Astrocyte of the spinal cord (primary cell): ENCODE measurements around the gene GNG14.
A peak's percentile ranks its signal among the peaks of the same experiment; 100 is the strongest.

Experiments
- DNase-seq: peaks from one replicate; pipeline ENCODE4 v3.0.0; 2011; ENCODE audit warnings: low read depth, low spot score
- H3K4me3 ChIP-seq: 2 replicates; pipeline ENCODE4 v1.5.1; 2011; ENCODE audit warnings: low read depth, mild to moderate bottlenecking, low read length, moderate library complexity
- in situ Hi-C: cut with HindIII; loops from 2 replicates; pipeline ENCODE4 v1.10.0; 2017; ENCODE audit warnings: low sequenced_read_pairs
- TF ChIP-seq, protein P1 (sequence below): IDR thresholded peaks from 2 replicates; pipeline ENCODE4 v1.5.1; 2012; ENCODE audit warnings: low read depth, mild to moderate bottlenecking, low read length, inconsistent platforms

GNG14 gene

DNA sequence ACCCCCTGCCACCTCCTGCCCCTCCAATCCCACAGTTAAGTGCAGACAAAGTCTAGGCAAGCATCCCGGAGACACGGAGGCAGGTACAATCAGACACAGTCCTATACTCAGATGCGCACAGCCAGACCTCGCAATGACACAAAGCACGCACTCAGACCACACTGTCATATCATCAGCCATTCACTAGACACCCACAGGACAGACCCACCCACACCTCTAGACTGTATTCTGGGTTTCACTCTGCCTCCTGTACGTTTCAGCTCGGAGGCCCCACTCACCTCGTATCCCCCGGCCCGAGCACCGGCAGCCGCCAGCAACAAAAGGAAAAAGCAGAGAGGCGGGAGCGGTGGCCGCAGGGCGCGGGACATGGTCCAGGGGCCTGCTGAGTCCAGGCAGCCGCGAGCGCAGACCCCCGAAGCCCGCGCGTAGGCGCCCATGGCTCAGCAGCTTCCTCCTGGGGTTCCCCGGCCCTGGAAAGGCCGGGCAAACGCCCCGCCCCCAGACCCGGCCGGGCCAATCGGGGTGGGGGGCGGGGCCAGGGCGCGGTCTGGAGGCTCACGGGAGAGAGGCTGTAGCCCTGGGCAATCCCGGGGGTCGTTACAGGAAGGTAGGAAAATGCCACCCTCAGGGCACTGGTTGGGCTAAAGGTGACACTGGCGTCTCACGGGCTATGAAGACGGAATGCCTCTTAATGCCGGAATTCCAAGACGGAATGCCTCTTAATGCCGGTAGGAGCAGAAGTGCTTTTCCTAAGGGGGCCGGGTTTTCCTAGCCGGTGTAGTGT, 21.3 kb upstream of the GNG14 start, which contains the start of the genes MAN2B1 and WDR83:
Gene MAN2B1, minus strand, starts transcription at position 478 of the 784 bp plus-strand sequence. Its CDS starts 41 bp downstream, at position 437.
Gene WDR83, plus strand, starts transcription at position 543 of the 784 bp plus-strand sequence. CDS start 2,984 bp downstream, outside the sequence.
- TF ChIP-seq, protein P1, sequence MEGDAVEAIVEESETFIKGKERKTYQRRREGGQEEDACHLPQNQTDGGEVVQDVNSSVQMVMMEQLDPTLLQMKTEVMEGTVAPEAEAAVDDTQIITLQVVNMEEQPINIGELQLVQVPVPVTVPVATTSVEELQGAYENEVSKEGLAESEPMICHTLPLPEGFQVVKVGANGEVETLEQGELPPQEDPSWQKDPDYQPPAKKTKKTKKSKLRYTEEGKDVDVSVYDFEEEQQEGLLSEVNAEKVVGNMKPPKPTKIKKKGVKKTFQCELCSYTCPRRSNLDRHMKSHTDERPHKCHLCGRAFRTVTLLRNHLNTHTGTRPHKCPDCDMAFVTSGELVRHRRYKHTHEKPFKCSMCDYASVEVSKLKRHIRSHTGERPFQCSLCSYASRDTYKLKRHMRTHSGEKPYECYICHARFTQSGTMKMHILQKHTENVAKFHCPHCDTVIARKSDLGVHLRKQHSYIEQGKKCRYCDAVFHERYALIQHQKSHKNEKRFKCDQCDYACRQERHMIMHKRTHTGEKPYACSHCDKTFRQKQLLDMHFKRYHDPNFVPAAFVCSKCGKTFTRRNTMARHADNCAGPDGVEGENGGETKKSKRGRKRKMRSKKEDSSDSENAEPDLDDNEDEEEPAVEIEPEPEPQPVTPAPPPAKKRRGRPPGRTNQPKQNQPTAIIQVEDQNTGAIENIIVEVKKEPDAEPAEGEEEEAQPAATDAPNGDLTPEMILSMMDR, result no peak
- peak within 1 kb of the TSS; percentile 82 for H3K4me3 ChIP-seq
- in situ Hi-C loops, result no loop called here
- DNase-seq, result peak; percentile 72

DNA sequence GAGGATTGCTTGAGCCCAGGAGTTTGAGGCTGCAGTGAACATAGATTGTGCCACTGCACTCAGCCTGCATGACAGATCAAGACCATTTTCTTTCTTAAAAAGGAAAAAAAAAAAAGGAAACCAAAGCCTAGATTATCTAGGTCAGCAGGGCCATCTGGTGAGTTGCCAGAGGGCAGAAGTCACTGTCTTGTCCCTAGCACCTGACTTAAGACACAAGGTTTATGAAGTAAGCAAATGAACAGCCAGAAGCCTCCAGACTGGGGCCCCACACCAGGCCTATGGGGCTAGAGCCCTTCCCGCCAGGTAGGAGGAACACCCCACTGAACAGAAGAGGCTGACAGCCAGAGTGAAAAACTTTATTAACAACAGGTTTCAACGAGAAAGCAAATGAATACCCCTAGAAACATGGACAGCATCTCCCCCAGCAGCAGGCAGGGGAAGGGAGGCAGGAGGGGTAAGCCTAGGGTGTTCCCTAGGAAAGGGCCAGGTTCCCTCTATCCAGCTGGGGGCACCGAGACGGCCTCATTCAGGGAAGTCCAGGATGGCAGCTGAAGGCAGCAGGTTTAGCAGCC, 20.0 kb upstream of the GNG14 start:
- H3K4me3 ChIP-seq, result no peak overlapping the region
- TF ChIP-seq, protein P1, result no peak
- DNase-seq, result no peak
- in situ Hi-C loops, result no loop called here

DNA sequence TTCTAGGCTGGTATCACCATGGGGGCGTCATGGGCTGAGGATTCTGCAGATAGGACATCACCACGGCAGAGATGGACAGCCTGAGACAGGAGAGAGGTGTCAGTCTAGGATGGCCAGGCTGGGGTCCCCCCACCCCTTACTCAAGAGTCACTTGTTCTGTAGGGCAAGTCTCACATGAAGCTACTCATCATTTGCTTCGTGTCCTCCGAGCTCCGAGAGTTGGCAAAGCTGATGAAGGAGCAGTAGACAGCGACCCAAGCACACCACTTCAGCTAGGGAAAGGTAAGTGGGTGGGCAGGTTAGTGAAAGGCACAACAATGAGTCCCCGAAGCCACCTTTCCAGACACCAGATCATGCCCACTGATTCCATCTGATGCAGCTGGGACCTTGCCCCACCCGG, 19.5 kb upstream of the GNG14 start:
- in situ Hi-C loops, result no loop called here

DNA sequence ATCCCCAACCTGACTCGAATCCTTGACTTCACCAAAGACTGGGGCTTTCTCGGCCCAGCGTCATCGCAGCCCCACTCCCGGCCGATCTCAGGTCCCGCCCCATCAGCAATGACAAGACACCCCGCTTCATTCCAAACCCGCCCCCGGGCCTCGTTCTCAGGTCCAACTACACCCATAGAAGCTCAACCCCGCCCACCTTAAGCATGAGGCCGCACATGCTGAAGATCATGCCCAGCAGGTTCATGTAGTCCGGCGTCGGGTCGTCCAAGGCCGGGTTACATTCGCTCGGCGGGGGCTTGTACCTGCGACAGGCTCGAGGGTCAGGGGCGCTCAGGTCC, 18.9 kb upstream of the GNG14 start:
- in situ Hi-C loops, result no loop called here
- H3K4me3 ChIP-seq, result peak overlapping the region; percentile 88
- DNase-seq, result peak; percentile 39
- TF ChIP-seq, protein P1, result no peak

More for the DNA sequence above, 19.5 kb upstream of the GNG14 start:
- no peak for DNase-seq
- TF ChIP-seq, protein P1, result no peak
- peak overlapping the region; percentile 88 for H3K4me3 ChIP-seq

DNA sequence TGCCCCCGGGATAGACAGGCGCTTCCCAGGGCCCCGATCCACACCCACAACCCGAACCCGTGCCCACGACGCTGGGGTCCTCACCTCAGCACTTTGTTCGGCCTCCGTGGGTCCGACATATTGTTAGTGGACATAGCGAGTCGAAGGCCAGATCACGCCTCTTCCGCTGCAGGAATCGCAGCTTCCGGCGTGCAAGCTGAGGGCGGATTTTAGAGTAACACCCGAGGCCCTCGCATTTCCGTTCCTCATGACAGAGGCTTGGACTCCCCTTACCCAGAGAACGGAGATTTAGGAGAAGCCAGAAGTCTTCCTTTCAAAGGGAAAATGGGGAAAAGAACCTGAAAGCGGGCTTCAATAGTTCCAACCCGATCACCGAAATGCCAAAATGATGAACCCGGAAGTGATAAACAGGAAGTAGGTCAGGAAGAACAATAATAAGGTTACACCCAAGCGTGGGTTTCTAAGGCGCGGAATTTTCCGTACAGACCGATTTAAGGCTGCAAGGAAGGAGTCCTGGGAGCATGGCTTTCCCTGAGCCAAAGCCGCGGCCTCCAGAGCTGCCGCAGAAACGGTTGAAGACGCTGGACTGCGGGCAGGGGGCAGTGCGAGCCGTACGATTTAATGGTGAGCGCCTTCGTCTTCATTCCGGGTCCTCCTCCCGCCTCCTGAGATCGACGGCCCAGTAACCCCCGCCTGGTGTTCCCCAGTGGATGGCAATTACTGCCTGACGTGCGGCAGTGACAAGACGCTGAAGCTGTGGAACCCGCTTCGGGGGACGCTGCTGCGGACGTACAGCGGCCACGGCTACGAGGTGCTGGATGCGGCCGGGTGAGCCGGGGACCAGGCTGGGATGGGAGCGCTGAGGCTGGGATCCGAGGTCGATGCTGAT, 18.3 kb upstream of the GNG14 start:
- DNase-seq, result peak; percentile 92
- peak overlapping the region; percentile 88 for H3K4me3 ChIP-seq
- TF ChIP-seq, protein P1, result no peak
- in situ Hi-C loops, result no loop called here

DNA sequence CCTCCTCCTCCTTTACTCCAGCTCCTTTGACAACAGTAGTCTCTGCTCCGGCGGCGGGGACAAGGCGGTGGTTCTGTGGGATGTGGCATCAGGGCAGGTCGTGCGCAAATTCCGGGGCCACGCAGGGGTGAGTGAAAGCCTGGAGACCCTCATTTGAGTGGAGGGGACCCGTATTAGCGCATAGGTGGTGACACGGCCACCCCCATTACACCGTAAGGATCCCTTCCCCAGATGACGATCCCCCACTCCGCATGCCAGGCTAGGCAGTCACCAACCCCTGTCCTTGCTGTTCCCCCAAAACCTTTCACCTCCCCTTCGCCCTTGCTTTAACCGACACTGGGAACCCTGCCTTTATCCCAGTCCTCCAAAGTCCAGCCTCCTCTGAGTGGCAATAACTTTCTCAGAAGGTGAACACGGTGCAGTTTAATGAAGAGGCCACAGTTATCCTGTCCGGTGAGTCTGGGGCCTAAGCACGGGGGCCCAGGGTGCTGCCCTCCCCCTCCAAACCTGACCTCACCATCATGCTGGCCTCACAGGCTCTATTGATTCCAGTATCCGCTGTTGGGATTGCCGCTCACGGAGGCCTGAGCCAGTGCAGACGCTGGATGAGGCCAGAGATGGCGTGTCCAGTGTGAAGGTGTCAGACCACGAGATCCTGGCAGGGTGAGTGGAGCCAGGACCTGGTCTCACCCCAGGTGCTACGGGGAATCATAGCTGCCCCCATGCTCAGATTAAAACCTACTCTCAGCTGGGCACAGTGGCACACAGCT, 17.5 kb upstream of the GNG14 start:
- H3K4me3 ChIP-seq, result peak overlapping the region; percentile 88
- in situ Hi-C loops, result no loop called here
- no peak for DNase-seq
- TF ChIP-seq, protein P1, result no peak
